HG03103 (cell line): ENCODE measurements around the gene TMEM187.
A peak's percentile ranks its signal among the peaks of the same experiment; 100 is the strongest.
"Not testable (repeated sequence)": the region's sequence is repeated elsewhere in the genome, so short reads cannot be mapped to it uniquely, and the experiment has no call there.

Source experiments
- ATAC-seq: cut with Tn5 transposase; IDR thresholded peaks from one replicate; pipeline ENCODE4 v1.9.1; 2021; ENCODE audit warnings: low read depth; ENCODE audit not compliant: unreplicated experiment

TMEM187 gene

GRCh38 chrX:153969904-153970356, 2.6 kb upstream of the TMEM187 start:
- ATAC-seq = no peak

- ATAC-seq = no peak
Observed at GRCh38 chrX:153970357-153971123, 2.0 kb upstream of the TMEM187 start.

- peak; percentile 23 for ATAC-seq
Observed at GRCh38 chrX:153971124-153971449, 1.5 kb upstream of the TMEM187 start.

- peak; percentile 26 for ATAC-seq
Observed at GRCh38 chrX:153971450-153972367, 845 bp upstream of the TMEM187 start, which contains the start of gene HCFC1. Gene HCFC1, minus strand, starts transcription at chrX:153971818. Its CDS starts 978 bp downstream, at chrX:153970840.

GRCh38 chrX:153973127-153974002, 811 bp downstream of the TMEM187 start:
- ATAC-seq = no peak

GRCh38 chrX:153974003-153974725, 1.6 kb downstream of the TMEM187 start:
- no peak for ATAC-seq

- ATAC-seq = no peak
Observed at GRCh38 chrX:153974726-153975286, 2.3 kb downstream of the TMEM187 start.

- not testable (repeated sequence) for ATAC-seq
Observed at GRCh38 chrX:153980394-153980793, 7.8 kb downstream of the TMEM187 start.

- no peak for ATAC-seq
Observed at GRCh38 chrX:153981231-153981630, 8.7 kb downstream of the TMEM187 start.

- ATAC-seq = no peak
Observed at GRCh38 chrX:153981771-153982533, 9.4 kb downstream of the TMEM187 start.

- no peak for ATAC-seq
Observed at GRCh38 chrX:153983321-153983801, 10.8 kb downstream of the TMEM187 start.

- no peak for ATAC-seq
Observed at GRCh38 chrX:153984351-153985178, 12.0 kb downstream of the TMEM187 start.

- no peak for ATAC-seq
Observed at GRCh38 chrX:153988493-153988892, 15.9 kb downstream of the TMEM187 start.

GRCh38 chrX:153989973-153990655, 17.6 kb downstream of the TMEM187 start:
- no peak for ATAC-seq

- no peak for ATAC-seq
Observed at GRCh38 chrX:153991013-153991580, 18.5 kb downstream of the TMEM187 start.

GRCh38 chrX:153992180-153992579, 19.6 kb downstream of the TMEM187 start:
- no peak for ATAC-seq

- ATAC-seq = no peak
Observed at GRCh38 chrX:153993079-153993478, 20.5 kb downstream of the TMEM187 start.
